ENCODE measurements around the gene DPP3. TPM values are rescaled to one million over a fixed set of nuclear protein-coding genes. Genes with fewer than 3 reads are reported as not detected.
"Not testable (repeated sequence)": the region's sequence is repeated elsewhere in the genome, so short reads cannot be mapped to it uniquely, and the experiment has no call there.

Gene DPP3
- total RNA-seq, 1 donor from 2014 or later = 42.7 TPM

GRCh38 chr11:66438504-66439466 is 41.4 kb upstream of the DPP3 start, which contains the start of gene MRPL11:
Gene MRPL11, minus strand, starts transcription at chr11:66438848. Its CDS starts 94 bp downstream, at chr11:66438754.
- Mint-ChIP-seq H3K9me3 (peaks cover 7% of the 10 kb centered on the region), H3K27me3 (peaks cover 5% of the 10 kb centered on the region), H3K27ac (peak within 1 kb of the TSS; percentile 97), H3K4me3 (peak within 1 kb of the TSS; percentile 97), H3K4me1 (ENCODE audit: unreplicated experiment) (peaks cover 11% of the 10 kb centered on the region), H3K36me3 (peaks cover 12% of the 10 kb centered on the region)
- peak; percentile 67 for TF ChIP-seq CTCF (conservative IDR thresholded peaks at IDR 0.05)
- DNase-seq (ENCODE audit: extremely low spot score, unreplicated experiment) = peak; percentile 88

- not testable (repeated sequence) for H3K27me3 Mint-ChIP-seq; H3K4me3 Mint-ChIP-seq; H3K27ac Mint-ChIP-seq; H3K36me3 Mint-ChIP-seq; DNase-seq (ENCODE audit: extremely low spot score, unreplicated experiment); H3K9me3 Mint-ChIP-seq
- peaks cover 11% of the 10 kb centered on the region for H3K4me1 Mint-ChIP-seq (ENCODE audit: unreplicated experiment)
Observed at GRCh38 chr11:66440101-66440939, 39.9 kb upstream of the DPP3 start.

GRCh38 chr11:66440940-66441282 is 39.3 kb upstream of the DPP3 start:
- H3K9me3 Mint-ChIP-seq; H3K36me3 Mint-ChIP-seq; DNase-seq (ENCODE audit: extremely low spot score, unreplicated experiment); H3K27ac Mint-ChIP-seq; H3K27me3 Mint-ChIP-seq; H3K4me3 Mint-ChIP-seq: not testable (repeated sequence)
- H3K4me1 Mint-ChIP-seq (ENCODE audit: unreplicated experiment) = peaks cover 11% of the 10 kb centered on the region

- no peak overlapping the region for H3K4me3 Mint-ChIP-seq
- no peaks in the 10 kb centered on the region for H3K36me3 Mint-ChIP-seq
- no peak overlapping the region for H3K27ac Mint-ChIP-seq
- no peak for DNase-seq (ENCODE audit: extremely low spot score, unreplicated experiment)
- H3K9me3 Mint-ChIP-seq = peaks cover 8% of the 10 kb centered on the region
- H3K4me1 Mint-ChIP-seq (ENCODE audit: unreplicated experiment) = peaks cover 5% of the 10 kb centered on the region
- H3K27me3 Mint-ChIP-seq = peaks cover 12% of the 10 kb centered on the region
- TF ChIP-seq CTCF (conservative IDR thresholded peaks at IDR 0.05) = no peak
Observed at GRCh38 chr11:66443602-66444001, 36.6 kb upstream of the DPP3 start.

GRCh38 chr11:66447012-66447411 is 33.2 kb upstream of the DPP3 start:
- Mint-ChIP-seq H3K4me3 (no peak overlapping the region), H3K36me3 (no peaks in the 10 kb centered on the region), H3K27me3 (peaks cover 27% of the 10 kb centered on the region), H3K27ac (no peak overlapping the region), H3K4me1 (ENCODE audit: unreplicated experiment) (no peaks in the 10 kb centered on the region), H3K9me3 (peaks cover 8% of the 10 kb centered on the region)
- TF ChIP-seq CTCF (conservative IDR thresholded peaks at IDR 0.05) = no peak
- no peak for DNase-seq (ENCODE audit: extremely low spot score, unreplicated experiment)

GRCh38 chr11:66448523-66448922 is 31.7 kb upstream of the DPP3 start:
- H3K27ac Mint-ChIP-seq = no peak overlapping the region
- H3K4me1 Mint-ChIP-seq (ENCODE audit: unreplicated experiment) = no peaks in the 10 kb centered on the region
- no peak for TF ChIP-seq CTCF (conservative IDR thresholded peaks at IDR 0.05)
- H3K9me3 Mint-ChIP-seq = peaks cover 4% of the 10 kb centered on the region
- H3K4me3 Mint-ChIP-seq = no peak overlapping the region
- DNase-seq (ENCODE audit: extremely low spot score, unreplicated experiment) = no peak
- H3K36me3 Mint-ChIP-seq = no peaks in the 10 kb centered on the region
- H3K27me3 Mint-ChIP-seq = peaks cover 29% of the 10 kb centered on the region

All from type B pancreatic cell (in vitro differentiated cells).